ELF-1 (cell line): ENCODE results near the gene DENND1B.
"Not testable (repeated sequence)": the region's sequence is repeated elsewhere in the genome, so short reads cannot be mapped to it uniquely, and the experiment has no call there.

Source experiments
- DNase-seq: peaks from one replicate; pipeline ENCODE4 v3.0.0-alpha.2; 2016; ENCODE audit warnings: low read depth, low spot score

The DENND1B gene

GRCh38 chr1:197786280-197786679, 11.0 kb upstream of the DENND1B start:
- no peak for DNase-seq

- DNase-seq = no peak
Measured at GRCh38 chr1:197783510-197783948, 8.2 kb upstream of the DENND1B start.

GRCh38 chr1:197782722-197783360, 7.6 kb upstream of the DENND1B start:
- no peak for DNase-seq

GRCh38 chr1:197781968-197782721, 6.9 kb upstream of the DENND1B start:
- DNase-seq = no peak

GRCh38 chr1:197779921-197780320, 4.6 kb upstream of the DENND1B start:
- DNase-seq = no peak

- no peak for DNase-seq
Measured at GRCh38 chr1:197778366-197778945, 3.2 kb upstream of the DENND1B start.

- no peak for DNase-seq
Measured at GRCh38 chr1:197776351-197777105, 1.2 kb upstream of the DENND1B start.

DNA sequence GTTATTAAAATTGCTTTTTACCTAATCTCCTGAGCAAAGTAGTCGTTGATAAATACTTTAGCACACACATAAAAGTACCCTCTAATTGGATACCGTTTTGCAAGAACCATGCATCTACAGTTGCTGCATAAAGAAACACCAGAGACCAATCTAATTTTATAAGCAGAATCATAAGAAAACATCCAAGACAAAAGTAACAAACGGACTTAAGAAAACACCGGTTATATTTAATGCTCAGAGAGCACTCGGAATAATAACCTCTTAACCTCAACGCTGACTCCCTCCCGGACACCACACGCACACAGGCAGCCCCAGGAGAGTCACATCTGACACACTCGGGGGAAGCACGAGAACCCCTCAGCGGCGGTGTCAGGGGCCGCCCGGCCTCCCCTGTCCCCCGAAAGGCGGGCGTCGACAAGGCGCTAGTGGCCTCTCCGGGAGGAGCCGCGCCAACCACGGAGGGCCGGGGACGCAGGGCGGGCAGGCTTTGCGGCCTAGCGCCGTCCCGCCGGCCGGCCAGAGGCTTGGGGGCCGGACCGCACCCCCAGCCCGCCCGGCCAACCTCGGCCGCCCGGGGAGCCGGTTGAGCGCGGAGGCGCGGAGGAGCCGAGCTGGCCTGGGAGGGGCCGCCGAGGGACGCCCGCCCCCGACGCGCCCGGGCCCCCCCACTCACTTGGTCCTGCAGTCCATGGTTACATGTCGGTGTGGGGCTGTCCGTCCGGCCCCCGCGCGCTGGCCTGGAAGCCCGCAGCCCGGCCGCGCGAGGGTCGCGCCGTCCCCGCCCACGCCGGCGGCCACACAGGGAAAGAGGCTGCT, 606 bp downstream of the DENND1B start:
- peak; percentile 28 for DNase-seq

DNA sequence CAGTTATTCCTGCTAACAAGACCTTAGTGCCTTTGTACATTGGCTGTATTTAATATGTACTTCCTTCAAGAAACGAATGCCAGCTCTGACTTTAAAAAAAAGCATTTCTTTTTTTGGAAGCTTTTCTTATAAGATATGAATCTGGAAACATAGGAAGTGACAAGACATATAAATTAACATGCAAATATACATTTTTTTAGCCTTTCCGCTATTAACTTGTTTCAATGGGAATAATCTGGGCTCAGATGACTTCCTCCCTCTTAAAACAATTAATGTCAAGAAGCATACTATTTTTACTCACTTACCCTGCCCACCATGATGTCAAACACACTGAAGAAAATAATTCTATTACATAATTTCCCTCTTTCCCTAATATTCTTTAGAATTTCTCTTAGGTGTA, 1.4 kb downstream of the DENND1B start:
- no peak for DNase-seq

DNA sequence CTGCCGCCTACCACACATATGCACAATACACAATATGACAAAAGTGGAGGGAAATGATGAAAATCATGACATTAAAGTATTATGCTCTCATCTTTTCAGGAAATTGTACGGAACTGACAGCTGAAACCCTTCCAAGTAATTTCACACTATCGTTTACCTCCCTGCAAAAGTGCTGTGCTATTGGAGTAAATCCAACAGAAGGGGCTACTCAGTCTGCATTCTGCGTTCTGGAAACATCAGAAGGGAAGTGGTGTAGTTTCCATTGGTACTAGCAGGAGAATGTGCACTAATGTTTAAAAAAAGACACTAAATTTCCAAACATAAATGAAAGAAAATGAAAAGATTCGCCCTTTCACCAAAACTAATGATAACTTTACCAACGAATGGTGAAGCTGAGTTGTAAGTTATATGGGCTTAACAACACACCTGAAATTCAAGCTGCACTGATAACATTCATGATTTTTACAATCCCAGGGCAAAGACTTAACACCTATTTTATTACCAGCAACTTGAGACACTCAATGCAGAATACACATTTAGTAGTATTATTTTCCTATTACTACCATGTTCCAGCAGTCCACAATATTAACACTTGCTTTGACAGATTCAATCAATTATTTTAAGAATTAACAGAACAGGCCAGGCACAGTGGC, 3.2 kb downstream of the DENND1B start:
- DNase-seq = no peak

DNA sequence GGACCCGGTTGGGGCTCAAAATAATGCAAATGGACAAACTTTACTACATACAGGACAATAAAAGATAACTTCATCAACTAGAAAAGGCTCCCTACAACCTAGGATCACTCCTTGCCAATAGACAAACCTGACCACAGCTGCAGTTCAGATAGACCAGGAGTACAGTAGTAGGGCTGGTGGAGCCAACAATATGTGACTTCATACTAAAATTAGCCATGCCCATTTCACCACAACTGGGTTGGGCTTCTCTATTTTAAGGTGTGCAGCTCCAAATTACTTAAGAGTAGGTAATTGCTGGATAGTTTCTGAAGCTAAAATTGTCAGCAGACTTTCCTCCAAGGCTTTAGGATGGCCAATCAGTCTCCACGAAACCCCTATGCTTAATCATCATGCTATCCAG, 3.9 kb downstream of the DENND1B start:
- DNase-seq = no peak

DNA sequence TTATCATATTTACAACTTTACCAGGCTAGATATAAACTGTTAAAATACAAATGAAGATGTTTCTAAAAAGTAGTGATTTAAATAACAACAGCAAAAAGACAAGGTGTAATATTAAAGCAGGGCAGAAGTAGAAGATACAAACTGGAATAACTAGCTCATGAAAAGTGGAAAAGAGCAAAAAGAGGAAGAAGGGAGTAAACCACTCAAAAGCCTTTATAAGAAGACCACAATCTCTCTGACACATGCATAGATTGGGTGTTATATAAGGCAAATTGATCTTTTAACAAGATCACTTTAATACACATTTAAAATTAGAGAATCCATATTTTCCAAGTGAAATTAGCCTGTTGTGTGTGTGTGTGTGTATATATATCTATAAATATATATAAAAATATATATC, 5.0 kb downstream of the DENND1B start:
- no peak for DNase-seq

- DNase-seq = no peak
Measured at GRCh38 chr1:197769287-197769686, 6.0 kb downstream of the DENND1B start.

- DNase-seq = no peak
Measured at GRCh38 chr1:197768014-197768805, 7.1 kb downstream of the DENND1B start.

DNA sequence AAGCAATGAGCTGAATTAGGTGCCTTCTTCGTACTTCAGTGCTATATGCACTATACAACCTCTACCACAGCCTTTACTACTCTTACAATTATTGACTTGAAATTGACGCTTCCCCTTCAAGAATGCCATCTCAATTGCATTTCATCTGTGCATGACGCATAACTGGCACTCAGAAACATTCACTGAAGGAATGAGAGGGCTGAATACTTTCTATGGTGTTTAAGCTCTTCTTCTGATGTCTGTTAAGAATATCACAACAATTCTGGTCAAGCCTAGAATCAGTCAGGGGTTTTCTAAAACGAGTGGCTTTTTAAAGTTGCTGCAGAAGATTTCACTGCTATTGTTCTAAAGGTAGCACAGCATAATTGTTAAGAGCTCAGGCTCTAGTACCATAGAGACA, 11.5 kb downstream of the DENND1B start:
- no peak for DNase-seq

DNA sequence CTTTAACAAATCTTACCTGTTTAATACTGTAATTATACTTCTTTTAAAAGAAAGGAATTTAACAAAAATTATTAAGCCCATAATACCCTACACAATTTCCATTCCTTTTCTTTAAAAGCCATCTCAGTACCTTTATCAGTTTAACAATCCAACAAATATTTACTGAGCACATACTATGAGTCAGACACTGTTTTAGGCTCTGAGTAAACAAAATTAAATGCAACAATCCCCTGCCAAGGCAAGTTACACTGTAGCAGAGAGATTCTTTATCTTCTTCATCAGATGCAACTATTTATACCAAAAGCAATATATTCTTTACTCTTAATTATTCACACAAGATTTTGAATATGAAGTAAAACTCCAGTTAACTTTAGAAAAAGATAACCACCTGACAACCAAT, 12.0 kb downstream of the DENND1B start:
- DNase-seq = no peak

GRCh38 chr1:197761654-197762053, 13.6 kb downstream of the DENND1B start:
- no peak for DNase-seq

DNA sequence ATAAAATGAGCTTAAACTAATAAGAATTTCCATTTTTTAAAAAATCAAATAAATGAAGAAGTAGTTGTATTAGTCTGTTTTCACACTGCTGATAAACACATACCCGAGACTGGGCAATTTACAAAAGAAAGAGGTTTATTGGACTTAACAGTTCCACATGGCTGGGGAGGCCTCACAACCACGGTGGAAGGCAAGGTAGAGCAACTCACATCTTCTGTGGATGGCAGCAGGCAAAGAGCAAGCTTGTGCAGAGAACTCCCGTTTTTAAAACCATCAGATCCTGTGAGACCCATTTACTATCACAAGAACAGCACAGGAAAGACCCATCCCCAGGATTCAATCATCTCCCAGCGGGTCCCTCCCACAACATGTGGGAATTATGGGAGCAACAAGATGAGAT, 19.7 kb downstream of the DENND1B start:
- DNase-seq = not testable (repeated sequence)

DNA sequence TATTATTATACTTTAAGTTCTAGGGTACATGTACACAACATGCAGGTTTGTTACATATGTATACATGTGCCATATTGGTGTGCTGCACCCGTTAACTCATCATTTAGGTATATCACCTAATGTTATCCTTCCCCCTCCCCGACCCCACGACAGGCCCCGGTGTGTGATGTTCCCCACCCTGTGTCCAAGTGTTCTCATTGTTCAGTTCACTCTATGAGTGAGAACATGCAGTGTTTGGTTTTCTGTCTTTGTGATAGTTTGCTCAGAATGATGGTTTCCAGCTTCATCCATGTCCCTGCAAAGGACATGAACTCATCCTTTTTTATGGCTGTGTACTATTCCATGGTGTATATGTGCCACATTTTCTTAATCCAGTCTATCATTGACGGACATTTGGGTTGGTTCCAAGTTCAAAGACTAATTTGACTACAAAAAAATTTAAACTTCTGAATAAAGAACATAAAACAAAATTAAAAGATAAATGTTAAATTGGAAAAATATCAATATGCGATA, 22.6 kb downstream of the DENND1B start:
- not testable (repeated sequence) for DNase-seq

- DNase-seq = no peak
Measured at GRCh38 chr1:197750366-197750765, 24.9 kb downstream of the DENND1B start.
